DND-41 (cell line): ENCODE results near the gene NSUN2.
"Not testable (repeated sequence)": the region's sequence is repeated elsewhere in the genome, so short reads cannot be mapped to it uniquely, and the experiment has no call there.

Source experiments
- CTCF ChIP-seq: IDR thresholded peaks from 2 replicates; pipeline ENCODE4 v1.5.1; 2012; ENCODE audit warnings: borderline replicate concordance, low read length, moderate library complexity, mild to moderate bottlenecking; ENCODE audit not compliant: poor library complexity, severe bottlenecking; ENCODE audit errors: extremely low read depth
- EZH2 ChIP-seq: IDR thresholded peaks from 3 replicates; pipeline ENCODE4 v1.6.1; 2012; ENCODE audit warnings: borderline replicate concordance, low read depth, mild to moderate bottlenecking, moderate library complexity, low read length, inconsistent platforms; ENCODE audit not compliant: severe bottlenecking

- not testable (repeated sequence) for TF ChIP-seq CTCF, EZH2
Measured at GRCh38 chr5:6571607-6572006, 61.2 kb downstream of the NSUN2 start.
